ENCODE data around the gene OR51B4. TPM values are rescaled to one million over a fixed set of nuclear protein-coding genes. Genes with fewer than 3 reads are reported as not detected.

OR51B4 gene
- total RNA-seq, 1 donor from 2014 or later, result not detected

- TF ChIP-seq CTCF (IDR thresholded peaks at IDR 0.05) (no peak), POLR2AphosphoS5 (IDR thresholded peaks at IDR 0.05; ENCODE audit: insufficient read depth in 1 of 2, low read depth in 1 of 2) (no peak), POLR2A (IDR thresholded peaks at IDR 0.05) (no peak)
- no peaks in the 10 kb centered on the region for H3K4me1 ChIP-seq
- no peak overlapping the region for H3K4me3 ChIP-seq
- H3K36me3 ChIP-seq, result no peaks in the 10 kb centered on the region
- intact Hi-C loops (cut with DNase I), result no loop called here
- no peak overlapping the region for H3K27ac ChIP-seq
- no peaks in the 10 kb centered on the region for H3K27me3 ChIP-seq
- H3K9me3 ChIP-seq, result no peaks in the 10 kb centered on the region
- no peak for DNase-seq (ENCODE audit: extremely low spot score in 2 of 2)
Observed at GRCh38 chr11:5279471-5280090, 22.2 kb downstream of the OR51B4 start.

- DNase-seq (ENCODE audit: extremely low spot score in 2 of 2), result no peak
- H3K4me3 ChIP-seq, result no peak overlapping the region
- H3K4me1 ChIP-seq, result no peaks in the 10 kb centered on the region
- no peak for TF ChIP-seq POLR2AphosphoS5 (IDR thresholded peaks at IDR 0.05; ENCODE audit: insufficient read depth in 1 of 2, low read depth in 1 of 2)
- TF ChIP-seq POLR2A (IDR thresholded peaks at IDR 0.05), result no peak
- TF ChIP-seq CTCF (IDR thresholded peaks at IDR 0.05), result no peak
- intact Hi-C loops (cut with DNase I), result no loop called here
- H3K9me3 ChIP-seq, result no peaks in the 10 kb centered on the region
- no peak overlapping the region for H3K27ac ChIP-seq
- no peaks in the 10 kb centered on the region for H3K27me3 ChIP-seq
- H3K36me3 ChIP-seq, result no peaks in the 10 kb centered on the region
Observed at GRCh38 chr11:5277807-5278382, 23.9 kb downstream of the OR51B4 start.

- Histone ChIP-seq H3K4me3 (no peak overlapping the region), H3K36me3 (no peaks in the 10 kb centered on the region), H3K27me3 (no peaks in the 10 kb centered on the region), H3K27ac (no peak overlapping the region), H3K4me1 (no peaks in the 10 kb centered on the region), H3K9me3 (no peaks in the 10 kb centered on the region)
- no peak for DNase-seq (ENCODE audit: extremely low spot score in 2 of 2)
- intact Hi-C loops (cut with DNase I), result no loop called here
- no peak for TF ChIP-seq POLR2A (IDR thresholded peaks at IDR 0.05)
- no peak for TF ChIP-seq POLR2AphosphoS5 (IDR thresholded peaks at IDR 0.05; ENCODE audit: insufficient read depth in 1 of 2, low read depth in 1 of 2)
- no peak for TF ChIP-seq CTCF (IDR thresholded peaks at IDR 0.05)
Observed at GRCh38 chr11:5276697-5277096, 25.0 kb downstream of the OR51B4 start.

GRCh38 chr11:5275369-5276110, 26.2 kb downstream of the OR51B4 start:
- no peaks in the 10 kb centered on the region for H3K9me3 ChIP-seq
- no peaks in the 10 kb centered on the region for H3K36me3 ChIP-seq
- intact Hi-C loops (cut with DNase I), result no loop called here
- no peaks in the 10 kb centered on the region for H3K27me3 ChIP-seq
- no peak overlapping the region for H3K27ac ChIP-seq
- no peaks in the 10 kb centered on the region for H3K4me1 ChIP-seq
- no peak for DNase-seq (ENCODE audit: extremely low spot score in 2 of 2)
- no peak overlapping the region for H3K4me3 ChIP-seq
- TF ChIP-seq POLR2AphosphoS5 (IDR thresholded peaks at IDR 0.05; ENCODE audit: insufficient read depth in 1 of 2, low read depth in 1 of 2) (no peak), POLR2A (IDR thresholded peaks at IDR 0.05) (no peak), CTCF (IDR thresholded peaks at IDR 0.05) (no peak)

GRCh38 chr11:5274395-5274794, 27.4 kb downstream of the OR51B4 start:
- intact Hi-C loops (cut with DNase I), result no loop called here
- DNase-seq (ENCODE audit: extremely low spot score in 2 of 2), result no peak
- Histone ChIP-seq H3K27me3 (no peaks in the 10 kb centered on the region), H3K4me3 (no peak overlapping the region), H3K27ac (no peak overlapping the region), H3K9me3 (no peaks in the 10 kb centered on the region), H3K4me1 (no peaks in the 10 kb centered on the region), H3K36me3 (no peaks in the 10 kb centered on the region)
- TF ChIP-seq POLR2A (IDR thresholded peaks at IDR 0.05) (no peak), POLR2AphosphoS5 (IDR thresholded peaks at IDR 0.05; ENCODE audit: insufficient read depth in 1 of 2, low read depth in 1 of 2) (no peak), CTCF (IDR thresholded peaks at IDR 0.05) (no peak)

Measured in vagina (tissue), 2 donors.